HG03521 (cell line): ENCODE measurements around the gene DIP2C.

Experiments
- ATAC-seq: cut with Tn5 transposase; IDR thresholded peaks from one replicate; pipeline ENCODE4 v1.9.1; 2021; ENCODE audit warnings: mild to moderate bottlenecking, moderate library complexity; ENCODE audit not compliant: unreplicated experiment

Gene DIP2C

DNA sequence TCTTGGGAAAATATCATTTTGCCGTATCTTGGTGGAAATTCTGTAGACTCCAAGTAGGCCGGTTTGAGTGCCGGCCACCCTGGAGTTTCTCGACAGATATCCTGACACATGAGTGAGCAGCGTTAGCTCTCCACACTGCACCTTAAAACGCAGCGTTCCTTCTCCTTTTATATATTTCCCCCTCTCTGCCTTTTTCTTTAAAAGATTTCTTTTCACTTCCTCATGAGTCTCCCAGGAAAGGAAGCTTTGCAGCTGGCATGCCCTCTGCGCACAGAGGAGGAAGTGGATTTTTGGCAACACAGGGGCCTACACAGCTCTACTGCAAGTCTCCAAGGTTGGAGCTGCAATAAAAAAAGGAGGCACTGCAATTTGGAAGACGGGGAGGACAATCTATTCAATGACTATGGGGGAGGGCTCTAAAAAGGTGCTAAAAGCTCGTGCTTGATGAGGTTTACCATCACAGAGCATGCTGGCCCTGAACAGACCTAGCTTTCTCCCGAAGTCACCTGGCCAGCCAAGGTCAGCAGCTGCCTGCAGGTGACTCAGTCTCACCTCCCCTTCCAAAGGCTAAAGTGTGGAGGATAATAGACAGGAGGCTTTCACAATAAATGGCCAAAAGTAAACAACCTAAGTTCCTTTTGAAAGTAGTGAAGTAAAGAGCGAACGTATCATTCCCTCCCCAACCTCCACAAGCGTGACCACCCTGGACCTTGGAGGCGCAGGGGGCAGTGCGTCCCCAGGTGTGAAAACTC lies 301.4 kb downstream of the DIP2C start:
- no peak for ATAC-seq

DNA sequence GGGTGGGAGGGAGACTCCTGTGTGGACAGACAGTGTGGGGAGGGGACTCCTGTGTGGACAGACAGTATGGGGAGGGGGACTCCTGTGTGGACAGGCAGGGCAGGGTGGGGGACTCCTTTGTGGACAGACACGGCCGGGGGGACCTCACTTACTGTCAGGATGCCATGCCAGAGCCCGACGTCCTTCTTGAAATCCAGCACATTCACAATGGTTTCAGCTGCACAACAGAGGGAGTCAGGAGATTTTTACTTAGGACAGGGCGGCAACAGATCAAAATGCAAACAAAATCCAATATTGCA lies 301.9 kb downstream of the DIP2C start:
- ATAC-seq: no peak

DNA sequence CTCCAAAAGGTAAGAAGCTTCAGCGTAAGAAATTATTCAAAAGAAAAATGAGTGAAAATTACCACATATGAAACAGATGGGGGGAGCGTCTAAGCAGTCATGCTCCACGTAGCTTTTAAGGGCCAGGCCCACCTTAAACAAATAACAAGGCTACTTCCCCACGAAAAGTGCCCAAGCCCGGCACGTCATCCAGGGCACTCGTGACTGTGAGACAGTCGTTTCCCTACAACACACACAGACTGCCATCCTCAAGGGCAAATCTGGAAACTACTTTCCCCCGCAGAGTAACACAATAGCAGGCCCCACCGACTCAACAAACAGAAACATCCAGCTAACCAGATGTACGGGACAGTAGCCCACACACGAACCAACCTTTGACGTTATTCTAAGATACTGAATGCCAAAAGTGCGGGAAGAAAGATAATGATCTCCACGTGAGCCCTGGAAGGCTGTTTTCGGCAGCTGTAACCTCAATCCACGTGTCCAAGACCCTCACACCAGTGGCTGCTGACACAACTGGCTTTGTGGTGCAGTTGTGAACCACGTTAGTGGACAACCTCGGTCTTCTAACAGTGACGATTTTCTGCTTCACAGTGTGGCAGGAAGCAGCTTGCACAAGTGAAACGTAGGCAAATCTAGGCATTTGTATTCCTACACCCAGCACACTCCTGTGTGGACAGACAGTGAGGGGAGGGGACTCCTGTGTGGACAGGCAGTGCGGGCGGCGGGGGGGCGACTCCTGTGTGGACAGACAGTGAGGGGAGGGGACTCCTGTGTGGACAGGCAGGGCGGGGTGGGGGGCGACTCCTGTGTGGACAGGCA lies 302.5 kb downstream of the DIP2C start:
- ATAC-seq: no peak

GRCh38 chr10:385571-386300 lies 303.7 kb downstream of the DIP2C start:
- ATAC-seq: no peak

- ATAC-seq: no peak
These were observed 304.7 kb downstream of the DIP2C start for GRCh38 chr10:384538-385305.

- ATAC-seq: no peak
These were observed 305.9 kb downstream of the DIP2C start for GRCh38 chr10:383519-383918.

DNA sequence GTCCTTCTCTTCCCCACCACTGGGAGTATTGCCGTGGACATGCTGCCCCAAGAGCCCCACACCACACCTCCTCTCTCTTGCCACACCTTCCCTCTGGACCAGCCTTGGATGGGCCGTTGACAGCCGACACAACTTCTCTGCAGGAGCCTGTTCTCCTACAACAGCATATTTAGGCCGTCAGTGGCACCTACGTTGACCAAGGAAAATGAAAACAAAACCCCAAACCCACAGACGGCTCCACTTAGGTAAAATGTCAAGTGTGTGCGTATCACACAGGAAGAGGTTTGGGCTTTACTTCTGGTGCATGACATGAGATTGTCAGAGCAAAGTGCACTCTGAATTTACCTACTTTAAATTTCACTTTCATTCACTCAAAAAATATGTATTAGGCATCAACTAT lies 307.7 kb downstream of the DIP2C start:
- ATAC-seq: no peak

- no peak for ATAC-seq
These were observed 308.1 kb downstream of the DIP2C start for GRCh38 chr10:381346-381745.

DNA sequence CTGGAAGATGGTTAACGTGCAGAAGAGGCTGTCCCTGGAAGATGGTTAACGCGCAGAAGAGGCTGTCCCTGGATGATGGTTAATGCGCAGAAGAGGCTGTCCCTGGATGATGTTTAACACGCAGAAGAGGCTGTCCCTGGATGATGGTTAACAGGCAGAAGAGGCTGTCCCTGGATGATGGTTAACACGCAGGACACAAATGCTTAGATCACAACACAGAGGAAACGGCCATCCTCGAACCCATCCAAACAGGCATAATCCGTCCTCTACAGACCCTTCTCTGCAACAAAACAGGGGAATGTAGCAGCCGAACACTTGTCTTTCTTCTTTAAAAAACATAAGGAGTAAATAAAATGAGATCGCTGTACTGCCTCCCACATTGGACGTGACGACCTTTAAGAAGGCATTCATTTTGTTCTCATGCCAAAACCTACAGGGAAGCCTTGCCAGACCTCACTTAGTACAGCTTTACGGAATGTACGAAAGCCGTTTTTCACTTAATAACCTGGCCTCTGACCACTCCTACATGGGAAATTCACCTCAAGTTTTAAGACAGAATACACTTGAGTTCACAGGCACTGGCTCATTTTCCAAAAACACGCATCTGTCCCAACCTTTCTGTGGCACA lies 309.0 kb downstream of the DIP2C start:
- no peak for ATAC-seq

GRCh38 chr10:378930-379704 lies 310.4 kb downstream of the DIP2C start:
- ATAC-seq: no peak

- no peak for ATAC-seq
These were observed 311.1 kb downstream of the DIP2C start for GRCh38 chr10:378230-378929.

DNA sequence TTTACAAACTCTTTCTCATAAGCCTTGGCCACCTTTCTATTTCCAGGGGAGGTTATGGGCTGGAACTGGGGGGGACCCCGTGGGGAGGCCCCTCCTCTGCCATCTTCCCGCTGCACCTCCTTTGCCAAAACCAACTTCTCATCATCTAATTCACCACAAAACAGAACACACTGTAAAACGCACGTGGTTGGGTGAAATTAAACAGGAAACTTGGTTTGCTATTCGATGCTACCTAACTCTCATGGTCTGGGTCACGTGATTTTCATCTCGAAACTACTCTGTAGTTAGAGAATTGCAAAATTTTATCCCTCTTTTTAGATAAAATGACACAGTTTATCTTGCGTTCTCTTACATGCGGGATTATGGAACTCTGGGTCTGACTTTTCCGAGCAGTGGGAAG lies 312.2 kb downstream of the DIP2C start:
- no peak for ATAC-seq

- ATAC-seq: no peak
These were observed 313.5 kb downstream of the DIP2C start for GRCh38 chr10:375815-376505.

DNA sequence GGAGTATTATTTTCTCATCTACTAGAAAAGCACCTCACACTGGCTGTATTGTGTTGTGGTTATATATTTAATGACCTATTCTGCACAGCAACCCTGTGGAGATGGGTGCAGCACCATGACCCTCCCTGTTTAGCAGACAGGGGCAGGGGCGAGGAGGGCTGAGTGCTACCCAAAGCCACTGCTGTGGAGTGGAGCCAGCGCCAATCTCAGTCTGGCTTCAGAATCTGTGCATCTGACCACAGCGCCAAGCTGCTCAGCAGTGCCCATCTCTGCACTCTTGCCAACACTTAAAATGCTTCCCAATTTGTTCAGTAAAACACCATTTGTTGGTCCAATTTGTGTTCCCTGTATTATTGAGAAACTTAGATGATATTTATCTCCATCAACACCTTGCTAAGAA lies 315.1 kb downstream of the DIP2C start:
- ATAC-seq: no peak

- no peak for ATAC-seq
These were observed 315.8 kb downstream of the DIP2C start for GRCh38 chr10:373526-374309.

- ATAC-seq: no peak
These were observed 316.5 kb downstream of the DIP2C start for GRCh38 chr10:373015-373414.

GRCh38 chr10:372566-372965 lies 316.9 kb downstream of the DIP2C start:
- ATAC-seq: no peak

DNA sequence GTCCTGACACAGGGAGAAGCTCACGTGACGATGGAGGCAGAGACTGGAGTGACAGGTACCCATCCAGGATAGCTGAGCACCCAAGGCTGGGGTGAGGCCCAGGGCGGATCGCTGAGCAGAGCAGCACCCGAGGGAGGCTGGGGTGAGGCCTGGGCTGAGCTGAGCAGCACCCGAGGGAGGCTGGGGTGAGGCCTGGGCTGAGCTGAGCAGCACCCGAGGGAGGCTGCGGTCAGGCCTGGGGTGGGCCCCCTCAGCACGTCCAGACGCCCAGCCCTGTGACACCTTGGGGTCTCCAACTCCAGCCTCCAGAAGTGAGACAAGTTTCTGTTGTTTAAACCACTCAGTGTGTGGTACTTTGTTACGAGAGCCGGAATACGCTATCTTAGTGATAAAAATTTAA lies 318.0 kb downstream of the DIP2C start:
- no peak for ATAC-seq
